ACC112 (cell line): ENCODE results near the gene VPS13A.
A peak's percentile ranks its signal among the peaks of the same experiment; 100 is the strongest.

ENCODE experiments used
- H2AFZ ChIP-seq: fragments of 200-600 bp; sonication (generic); one replicate; pipeline ENCODE4 v1.6.0; 2017; ENCODE audit warnings: antibody characterized with exemption, low read length; ENCODE audit not compliant: unreplicated experiment
- H3K27ac ChIP-seq: fragments of 200-600 bp; sonication (generic); 2 replicates; pipeline ENCODE4 v1.5.1; 2014; ENCODE audit warnings: low read depth, mild to moderate bottlenecking, antibody characterized with exemption, low read length, moderate library complexity
- H3K27me3 ChIP-seq: fragments of 200-600 bp; sonication (generic); 2 replicates; pipeline ENCODE4 v1.6.1; 2014; ENCODE audit warnings: mild to moderate bottlenecking, antibody characterized with exemption, low read length, moderate library complexity, mixed read lengths; ENCODE audit not compliant: insufficient read depth
- H3K36me3 ChIP-seq: fragments of 200-600 bp; sonication (generic); 2 replicates; pipeline ENCODE4 v1.6.1; 2016; ENCODE audit warnings: mild to moderate bottlenecking, antibody characterized with exemption, low read length, moderate library complexity, mixed read lengths; ENCODE audit not compliant: insufficient read depth
- H3K4me1 ChIP-seq: fragments of 200-600 bp; sonication (generic); one replicate; pipeline ENCODE4 v1.6.1; 2016; ENCODE audit warnings: low read length, mixed read lengths; ENCODE audit not compliant: insufficient read depth, unreplicated experiment, control insufficient read depth
- H3K4me3 ChIP-seq: fragments of 200-600 bp; sonication (generic); 2 replicates; pipeline ENCODE4 v1.5.1; 2014; ENCODE audit warnings: mild to moderate bottlenecking, low read depth, low read length
- H3K79me2 ChIP-seq: fragments of 200-600 bp; sonication (generic); one replicate; pipeline ENCODE4 v1.6.0; 2016; ENCODE audit warnings: low read length; ENCODE audit not compliant: control insufficient read depth, unreplicated experiment, insufficient read depth

Gene VPS13A

GRCh38 chr9:77420641-77421040 lies 243.3 kb downstream of the VPS13A start:
- peaks cover 6% of the 10 kb centered on the region; the same call in 1 of the 2 replicates for H3K36me3 ChIP-seq

GRCh38 chr9:77421506-77422265 lies 244.4 kb downstream of the VPS13A start:
- Histone ChIP-seq H3K36me3 (peaks cover 3% of the 10 kb centered on the region; the same call in 1 of the 2 replicates), H3K79me2 (no peaks in the 10 kb centered on the region)

More at GRCh38 chr9:77420641-77421040, 243.3 kb downstream of the VPS13A start:
- no peak overlapping the region for H3K27ac ChIP-seq
- no peak overlapping the region for H3K4me3 ChIP-seq
- no peaks in the 10 kb centered on the region for H3K27me3 ChIP-seq
- H3K4me1 ChIP-seq = peaks cover 23% of the 10 kb centered on the region
- H3K79me2 ChIP-seq = no peaks in the 10 kb centered on the region
- no peak overlapping the region for H2AFZ ChIP-seq

GRCh38 chr9:77422969-77423368 lies 245.6 kb downstream of the VPS13A start:
- H2AFZ ChIP-seq = no peak overlapping the region
- no peaks in the 10 kb centered on the region for H3K27me3 ChIP-seq
- no peak overlapping the region for H3K4me3 ChIP-seq
- peaks cover 3% of the 10 kb centered on the region; the same call in 1 of the 2 replicates for H3K36me3 ChIP-seq
- no peaks in the 10 kb centered on the region for H3K79me2 ChIP-seq
- H3K4me1 ChIP-seq = peaks cover 9% of the 10 kb centered on the region
- no peak overlapping the region for H3K27ac ChIP-seq

More at GRCh38 chr9:77421506-77422265, 244.4 kb downstream of the VPS13A start:
- Histone ChIP-seq H2AFZ (no peak overlapping the region), H3K4me3 (no peak overlapping the region), H3K27me3 (no peaks in the 10 kb centered on the region), H3K4me1 (peaks cover 20% of the 10 kb centered on the region), H3K27ac (no peak overlapping the region)

- Histone ChIP-seq H3K79me2 (no peaks in the 10 kb centered on the region), H3K4me3 (no peak overlapping the region), H3K4me1 (peaks cover 7% of the 10 kb centered on the region), H3K27me3 (no peaks in the 10 kb centered on the region), H3K27ac (no peak overlapping the region), H2AFZ (no peak overlapping the region), H3K36me3 (peaks cover 3% of the 10 kb centered on the region; the same call in 1 of the 2 replicates)
These were observed 246.5 kb downstream of the VPS13A start for GRCh38 chr9:77423841-77424240.

- Histone ChIP-seq H3K79me2 (no peaks in the 10 kb centered on the region), H2AFZ (no peak overlapping the region), H3K27ac (no peak overlapping the region), H3K27me3 (no peaks in the 10 kb centered on the region), H3K4me1 (peaks cover 7% of the 10 kb centered on the region), H3K36me3 (peaks cover 3% of the 10 kb centered on the region; the same call in 1 of the 2 replicates), H3K4me3 (no peak overlapping the region)
These were observed 247.7 kb downstream of the VPS13A start for GRCh38 chr9:77424993-77425392.

- Histone ChIP-seq H3K79me2 (no peaks in the 10 kb centered on the region), H3K4me3 (no peak overlapping the region), H2AFZ (no peak overlapping the region)
These were observed 249.4 kb downstream of the VPS13A start for GRCh38 chr9:77426712-77427111.

GRCh38 chr9:77427256-77427927 lies 250.1 kb downstream of the VPS13A start:
- no peaks in the 10 kb centered on the region for H3K27me3 ChIP-seq
- H3K4me1 ChIP-seq = peaks cover 7% of the 10 kb centered on the region
- H2AFZ ChIP-seq = no peak overlapping the region
- no peak overlapping the region for H3K4me3 ChIP-seq
- peaks cover 3% of the 10 kb centered on the region; the same call in 1 of the 2 replicates for H3K36me3 ChIP-seq
- H3K79me2 ChIP-seq = no peaks in the 10 kb centered on the region
- no peak overlapping the region for H3K27ac ChIP-seq

More at GRCh38 chr9:77426712-77427111, 249.4 kb downstream of the VPS13A start:
- Histone ChIP-seq H3K4me1 (peaks cover 7% of the 10 kb centered on the region), H3K36me3 (peaks cover 3% of the 10 kb centered on the region; the same call in 1 of the 2 replicates), H3K27me3 (no peaks in the 10 kb centered on the region), H3K27ac (no peak overlapping the region)

GRCh38 chr9:77429928-77430327 lies 252.6 kb downstream of the VPS13A start:
- H3K36me3 ChIP-seq = no peaks in the 10 kb centered on the region
- H3K4me3 ChIP-seq = no peak overlapping the region

GRCh38 chr9:77432053-77432452 lies 254.7 kb downstream of the VPS13A start:
- no peak overlapping the region for H3K27ac ChIP-seq
- H3K27me3 ChIP-seq = no peaks in the 10 kb centered on the region
- H3K36me3 ChIP-seq = no peaks in the 10 kb centered on the region
- no peak overlapping the region for H3K4me3 ChIP-seq
- no peaks in the 10 kb centered on the region for H3K79me2 ChIP-seq
- no peaks in the 10 kb centered on the region for H3K4me1 ChIP-seq
- no peak overlapping the region for H2AFZ ChIP-seq

More at GRCh38 chr9:77429928-77430327, 252.6 kb downstream of the VPS13A start:
- Histone ChIP-seq H3K79me2 (no peaks in the 10 kb centered on the region), H3K27me3 (no peaks in the 10 kb centered on the region), H3K27ac (no peak overlapping the region), H3K4me1 (peaks cover 4% of the 10 kb centered on the region), H2AFZ (no peak overlapping the region)

- Histone ChIP-seq H3K27me3 (no peaks in the 10 kb centered on the region), H2AFZ (peak overlapping the region; percentile 40), H3K36me3 (no peaks in the 10 kb centered on the region), H3K27ac (no peak overlapping the region), H3K4me1 (no peaks in the 10 kb centered on the region), H3K79me2 (no peaks in the 10 kb centered on the region), H3K4me3 (no peak overlapping the region)
These were observed 256.5 kb downstream of the VPS13A start for GRCh38 chr9:77433675-77434445.
